ENCODE measurements around the gene OR10A3. TPM values are rescaled to one million over a fixed set of nuclear protein-coding genes. Genes with fewer than 3 reads are reported as not detected.

Gene OR10A3
- total and polyA plus RNA-seq, 10 donors = not detected

- TF ChIP-seq CTCF (IDR thresholded peaks at IDR 0.05 in 8 of 11, conservative IDR thresholded peaks at IDR 0.05 in 3 of 11) = no peak
- no peak for TF ChIP-seq POLR2AphosphoS5 (IDR thresholded peaks at IDR 0.05)
- TF ChIP-seq POLR2A (IDR thresholded peaks at IDR 0.05) = no peak
- intact Hi-C loops (cut with DNase I; ENCODE audit: low total_unique reads) = no loop called here
- Histone ChIP-seq H3K27ac (no peak overlapping the region), H3K9me3 (peaks cover 0 to 5% (median 0%) of the 10 kb centered on the region in 8 donors), H3K4me3 (no peak overlapping the region), H3K36me3 (no peaks in the 10 kb centered on the region), H3K27me3 (replicated peaks in 1 of 7) (peaks cover 0 to 10% (median 0%) of the 10 kb centered on the region in 7 donors), H3K4me1 (no peaks in the 10 kb centered on the region)
- 66 to 81% (median 71%) methylated on average over 1 of the region's 1 CpG for WGBS, 5 donors
- no peak for DNase-seq
Measured at GRCh38 chr11:7955191-7955590, 13.7 kb upstream of the OR10A3 start.

GRCh38 chr11:7949934-7950333 is 8.4 kb upstream of the OR10A3 start:
- WGBS, 5 donors = 85 to 97% (median 87%) methylated on average over 1 of the region's 1 CpG
- Histone ChIP-seq H3K9me3 (peaks cover 0 to 14% (median 7%) of the 10 kb centered on the region in 8 donors), H3K36me3 (no peaks in the 10 kb centered on the region), H3K4me3 (no peak overlapping the region), H3K27me3 (replicated peaks in 1 of 7) (peaks cover 0 to 13% (median 0%) of the 10 kb centered on the region in 7 donors), H3K4me1 (no peaks in the 10 kb centered on the region), H3K27ac (no peak overlapping the region)
- TF ChIP-seq POLR2AphosphoS5 (IDR thresholded peaks at IDR 0.05) = no peak
- no peak for TF ChIP-seq POLR2A (IDR thresholded peaks at IDR 0.05)
- TF ChIP-seq CTCF (IDR thresholded peaks at IDR 0.05 in 8 of 11, conservative IDR thresholded peaks at IDR 0.05 in 3 of 11) = no peak
- intact Hi-C loops (cut with DNase I; ENCODE audit: low total_unique reads) = no loop called here
- no peak for DNase-seq

- peaks cover 0 to 13% (median 0%) of the 10 kb centered on the region in 7 donors for H3K27me3 ChIP-seq (replicated peaks in 1 of 7)
- no peaks in the 10 kb centered on the region for H3K4me1 ChIP-seq
- no peaks in the 10 kb centered on the region for H3K36me3 ChIP-seq
- H3K4me3 ChIP-seq = no peak overlapping the region
- peaks cover 4 to 47% (median 34%) of the 10 kb centered on the region in 8 donors for H3K9me3 ChIP-seq
- 79 to 96% (median 88%) methylated on average over 2 of the region's 2 CpGs for WGBS, 5 donors
- DNase-seq = no peak
- intact Hi-C loops (cut with DNase I; ENCODE audit: low total_unique reads) = no loop called here
- H3K27ac ChIP-seq = no peak overlapping the region
- no peak for TF ChIP-seq POLR2AphosphoS5 (IDR thresholded peaks at IDR 0.05)
- no peak for TF ChIP-seq POLR2A (IDR thresholded peaks at IDR 0.05)
- no peak for TF ChIP-seq CTCF (IDR thresholded peaks at IDR 0.05 in 8 of 11, conservative IDR thresholded peaks at IDR 0.05 in 3 of 11)
Measured at GRCh38 chr11:7944123-7944522, 2.6 kb upstream of the OR10A3 start.

- no peaks in the 10 kb centered on the region for H3K4me1 ChIP-seq
- H3K27ac ChIP-seq = no peak overlapping the region
- H3K36me3 ChIP-seq = no peaks in the 10 kb centered on the region
- peaks cover 4 to 45% (median 34%) of the 10 kb centered on the region in 8 donors for H3K9me3 ChIP-seq
- no peak overlapping the region for H3K4me3 ChIP-seq
- H3K27me3 ChIP-seq (replicated peaks in 1 of 7) = peaks cover 0 to 9% (median 0%) of the 10 kb centered on the region in 7 donors
- DNase-seq = no peak
- WGBS, 5 donors = 54 to 73% (median 68%) methylated on average over 5 of the region's 5 CpGs
- TF ChIP-seq CTCF (IDR thresholded peaks at IDR 0.05 in 8 of 11, conservative IDR thresholded peaks at IDR 0.05 in 3 of 11) (no peak), POLR2A (IDR thresholded peaks at IDR 0.05) (no peak), POLR2AphosphoS5 (IDR thresholded peaks at IDR 0.05) (no peak)
- intact Hi-C loops (cut with DNase I; ENCODE audit: low total_unique reads) = no loop called here
Measured at GRCh38 chr11:7941146-7941545, 362 bp downstream of the OR10A3 start.
